ENCODE results near the gene RPTN.

The RPTN gene

DNA sequence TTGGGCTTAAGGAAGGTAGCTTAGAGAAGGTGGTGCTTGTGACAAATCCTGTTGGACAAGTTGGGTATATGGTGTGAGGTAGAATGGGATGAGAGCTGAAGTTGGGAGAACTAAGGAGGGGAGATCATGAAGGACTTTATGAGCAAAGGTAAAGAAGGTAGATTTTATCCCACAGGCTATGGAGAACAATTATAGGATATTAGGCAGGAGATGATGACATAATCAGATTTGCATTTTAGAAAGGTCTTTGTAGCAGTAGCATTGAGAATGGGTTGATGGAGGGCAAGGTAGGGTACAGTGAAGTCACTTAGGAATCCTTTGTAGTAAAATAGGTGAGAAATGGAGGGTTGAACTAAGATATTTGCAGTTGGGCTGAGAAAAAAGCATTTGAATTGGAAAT is 28.8 kb downstream of the RPTN start:
- DNase-seq (ENCODE audit: low read depth): no peak
- H3K4me3 ChIP-seq (ENCODE audit: low read depth, low read length): no peak overlapping the region
- TF ChIP-seq, protein P1, sequence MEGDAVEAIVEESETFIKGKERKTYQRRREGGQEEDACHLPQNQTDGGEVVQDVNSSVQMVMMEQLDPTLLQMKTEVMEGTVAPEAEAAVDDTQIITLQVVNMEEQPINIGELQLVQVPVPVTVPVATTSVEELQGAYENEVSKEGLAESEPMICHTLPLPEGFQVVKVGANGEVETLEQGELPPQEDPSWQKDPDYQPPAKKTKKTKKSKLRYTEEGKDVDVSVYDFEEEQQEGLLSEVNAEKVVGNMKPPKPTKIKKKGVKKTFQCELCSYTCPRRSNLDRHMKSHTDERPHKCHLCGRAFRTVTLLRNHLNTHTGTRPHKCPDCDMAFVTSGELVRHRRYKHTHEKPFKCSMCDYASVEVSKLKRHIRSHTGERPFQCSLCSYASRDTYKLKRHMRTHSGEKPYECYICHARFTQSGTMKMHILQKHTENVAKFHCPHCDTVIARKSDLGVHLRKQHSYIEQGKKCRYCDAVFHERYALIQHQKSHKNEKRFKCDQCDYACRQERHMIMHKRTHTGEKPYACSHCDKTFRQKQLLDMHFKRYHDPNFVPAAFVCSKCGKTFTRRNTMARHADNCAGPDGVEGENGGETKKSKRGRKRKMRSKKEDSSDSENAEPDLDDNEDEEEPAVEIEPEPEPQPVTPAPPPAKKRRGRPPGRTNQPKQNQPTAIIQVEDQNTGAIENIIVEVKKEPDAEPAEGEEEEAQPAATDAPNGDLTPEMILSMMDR (IDR thresholded peaks at IDR 0.05; ENCODE audit: low read depth, low read length, missing control alignments): no peak

DNA sequence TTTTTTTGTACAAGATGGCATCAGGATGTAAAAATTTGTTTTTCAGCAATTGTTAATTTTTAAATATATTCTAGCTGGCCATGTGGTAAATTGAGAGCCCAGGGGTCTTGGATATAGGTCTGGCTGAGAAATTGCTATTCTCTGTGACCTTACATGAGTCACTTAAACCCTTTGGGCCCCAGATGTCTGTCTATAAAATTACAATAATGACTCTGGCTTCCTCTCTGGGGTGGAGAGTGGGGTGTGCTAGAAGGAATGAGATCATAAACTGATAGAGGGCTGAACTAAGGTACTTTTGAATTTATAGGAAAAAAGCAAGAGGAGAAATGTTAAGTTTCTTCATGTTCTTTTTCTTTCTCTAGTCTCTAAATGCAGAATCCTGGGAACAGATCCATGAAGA is 31.4 kb downstream of the RPTN start:
- no peak overlapping the region for H3K4me3 ChIP-seq (ENCODE audit: low read depth, low read length)
- DNase-seq (ENCODE audit: low read depth): no peak
- TF ChIP-seq, protein P1 (IDR thresholded peaks at IDR 0.05; ENCODE audit: low read depth, low read length, missing control alignments): no peak

DNA sequence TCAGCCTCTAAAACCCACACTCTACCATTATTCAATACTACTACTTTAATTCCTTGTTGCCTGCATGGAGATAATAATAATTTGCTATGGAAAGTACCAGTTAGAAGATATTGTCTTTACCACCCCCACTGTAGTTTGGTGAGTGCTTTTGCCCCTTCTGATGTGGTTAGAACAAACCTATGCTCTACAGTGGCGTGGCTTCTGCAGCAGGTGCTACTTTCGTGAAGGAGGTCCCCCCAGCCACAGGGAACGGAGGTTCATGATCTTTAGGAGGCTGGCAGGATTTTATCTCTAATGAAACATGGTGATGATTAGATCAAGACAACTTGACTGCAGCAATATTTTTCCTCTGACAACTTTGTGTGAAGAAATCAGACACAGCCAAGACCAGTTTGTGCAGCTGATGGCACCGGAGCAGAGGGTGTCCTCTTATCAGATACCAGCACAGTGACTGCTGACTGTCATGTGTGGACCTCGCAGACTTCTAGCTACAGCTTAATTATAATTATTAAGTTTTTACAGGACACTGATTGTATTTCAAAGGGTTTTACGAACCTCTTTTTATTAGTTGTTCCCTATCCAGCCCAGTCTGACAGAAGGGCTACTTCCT is 33.1 kb downstream of the RPTN start:
- H3K4me3 ChIP-seq (ENCODE audit: low read depth, low read length): no peak overlapping the region
- DNase-seq (ENCODE audit: low read depth): no peak
- TF ChIP-seq, protein P1 (IDR thresholded peaks at IDR 0.05; ENCODE audit: low read depth, low read length, missing control alignments): no peak

DNA sequence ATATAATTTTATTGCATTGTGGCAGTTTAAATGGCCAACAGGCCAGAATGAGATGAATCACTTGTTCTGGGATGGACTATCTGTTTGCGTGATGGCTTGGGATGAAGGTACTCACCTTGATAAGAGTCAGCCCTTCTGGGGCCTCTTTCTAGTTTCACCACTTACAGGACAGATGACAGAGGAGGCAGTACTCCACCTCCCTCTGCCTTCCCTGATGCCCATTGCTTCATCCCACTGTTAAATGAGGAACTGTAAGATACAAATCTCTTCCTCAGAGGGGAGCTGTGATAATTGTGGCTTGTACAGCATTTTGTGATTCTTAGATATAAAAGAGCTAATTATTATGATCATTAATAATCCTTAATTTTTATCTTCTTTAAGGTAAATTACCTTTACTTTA is 40.1 kb downstream of the RPTN start:
- TF ChIP-seq, protein P1 (IDR thresholded peaks at IDR 0.05; ENCODE audit: low read depth, low read length, missing control alignments): no peak
- no peak for DNase-seq (ENCODE audit: low read depth)
- no peak overlapping the region for H3K4me3 ChIP-seq (ENCODE audit: low read depth, low read length)

DNA sequence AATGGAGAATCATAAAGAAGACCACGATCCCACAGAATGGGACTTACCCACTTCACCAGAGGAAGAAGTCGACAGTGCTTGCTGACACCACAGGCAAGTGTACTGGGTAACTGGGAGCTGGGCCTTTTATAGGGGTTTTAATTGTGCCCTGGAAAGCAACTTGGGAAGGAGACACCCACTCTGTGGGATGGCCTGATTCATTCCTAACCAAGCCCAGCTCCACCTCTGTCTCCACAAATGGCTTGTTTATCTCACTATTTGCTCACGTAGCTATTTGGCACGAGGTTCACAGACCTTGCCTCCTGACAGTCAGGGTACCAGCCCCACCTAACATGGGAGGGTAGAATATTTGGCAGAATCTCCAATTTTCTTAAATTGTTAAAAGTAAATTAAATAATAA is 43.7 kb downstream of the RPTN start, which contains the start of gene TCHH:
TSS of gene TCHH (minus strand) at position 101 of the 400 bp plus-strand sequence. CDS start 1,364 bp downstream, outside the sequence.
- no peak within 1 kb of the TSS for H3K4me3 ChIP-seq (ENCODE audit: low read depth, low read length)
- DNase-seq (ENCODE audit: low read depth): no peak
- TF ChIP-seq, protein P1 (IDR thresholded peaks at IDR 0.05; ENCODE audit: low read depth, low read length, missing control alignments): no peak

DNA sequence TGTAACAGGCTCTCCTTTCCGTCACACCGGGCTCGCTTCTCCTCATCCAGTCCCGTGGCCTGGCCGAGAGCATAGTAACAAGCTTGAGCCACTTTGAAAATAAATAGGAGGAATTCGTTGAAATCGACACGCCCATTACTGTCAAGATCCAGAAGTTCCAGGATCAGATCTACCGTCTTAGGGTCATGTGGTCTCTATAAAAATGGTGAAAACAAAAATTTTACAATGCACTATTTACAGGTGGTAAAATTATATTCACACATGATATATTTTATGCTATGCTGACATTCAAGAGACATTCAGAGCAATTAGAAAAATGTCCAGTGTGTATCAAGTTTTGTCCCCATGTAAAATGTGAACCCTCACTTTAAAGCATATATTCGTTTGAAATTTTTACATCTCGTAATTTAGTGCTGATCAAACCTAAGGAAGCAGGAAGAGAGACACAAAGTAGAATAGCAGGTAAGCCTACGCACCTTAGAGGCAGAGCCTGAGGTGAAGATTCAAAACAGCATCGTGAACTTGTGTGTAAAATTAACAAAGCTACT is 46.1 kb downstream of the RPTN start:
- peak overlapping the region; percentile 34; the same call in 1 of the 2 replicates for H3K4me3 ChIP-seq (ENCODE audit: low read depth, low read length)

More for the DNA sequence above, 46.1 kb downstream of the RPTN start:
- no peak for DNase-seq (ENCODE audit: low read depth)
- TF ChIP-seq, protein P1 (IDR thresholded peaks at IDR 0.05; ENCODE audit: low read depth, low read length, missing control alignments): no peak
